Activated CD4-positive, CD25-positive, alpha-beta regulatory T cell treated with anti-CD3 and anti-CD28 coated beads, Interleukin-2, amount 50 U/mL, for 72 hours (primary cell): ENCODE measurements around the gene COLEC11.
A peak's percentile ranks its signal among the peaks of the same experiment; 100 is the strongest.
"Not testable (repeated sequence)": the region's sequence is repeated elsewhere in the genome, so short reads cannot be mapped to it uniquely, and the experiment has no call there.

Source experiments
- DNase-seq: peaks from one replicate; pipeline ENCODE4 v3.0.0; 2021

COLEC11 gene

GRCh38 chr2:3594493-3595281 is at the start of gene COLEC11:
TSS of gene COLEC11 (plus strand) at chr2:3595112. CDS start at chr2:3604341, 9,229 bp downstream.
- DNase-seq = no peak

GRCh38 chr2:3545788-3546478 is 49.0 kb upstream of the COLEC11 start:
- no peak for DNase-seq

- no peak for DNase-seq
Measured at GRCh38 chr2:3547915-3548314, 47.0 kb upstream of the COLEC11 start.

- no peak for DNase-seq
Measured at GRCh38 chr2:3553946-3554345, 41.0 kb upstream of the COLEC11 start.

DNA sequence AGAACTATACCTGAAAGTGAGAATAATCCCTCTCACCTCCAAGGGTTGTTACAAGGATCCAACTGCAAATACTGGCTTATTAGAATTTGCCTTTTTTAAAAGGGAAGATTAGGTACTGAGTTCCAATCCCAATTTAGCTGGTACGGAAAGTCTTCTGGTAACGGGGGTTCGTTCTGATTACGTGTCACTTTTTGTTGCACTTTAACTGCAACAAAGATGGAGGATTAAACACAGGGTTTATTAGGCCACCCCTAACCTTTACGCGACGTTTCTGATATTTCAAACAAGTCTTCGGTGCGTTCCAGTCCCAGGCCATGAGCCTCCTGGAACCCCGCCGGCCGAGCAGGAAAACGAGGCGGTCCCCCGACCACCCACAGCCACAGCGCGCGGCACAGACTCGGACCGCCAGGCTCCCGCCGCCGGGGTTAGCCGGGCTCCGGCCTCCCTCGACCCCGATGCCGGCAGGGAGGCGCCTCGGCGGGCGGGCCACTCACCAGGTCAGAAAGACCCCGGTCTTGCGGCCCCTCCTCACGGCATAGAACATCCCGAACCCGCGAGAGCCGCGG is 37.2 kb upstream of the COLEC11 start:
- no peak for DNase-seq

GRCh38 chr2:3558205-3559014 is 36.5 kb upstream of the COLEC11 start, which contains the start of gene RNASEH1:
TSS of gene RNASEH1 (minus strand) at chr2:3558333. CDS start at chr2:3558260, 73 bp downstream.
- peak; percentile 100 for DNase-seq

- no peak for DNase-seq
Measured at GRCh38 chr2:3563521-3563976, 31.4 kb upstream of the COLEC11 start.

DNA sequence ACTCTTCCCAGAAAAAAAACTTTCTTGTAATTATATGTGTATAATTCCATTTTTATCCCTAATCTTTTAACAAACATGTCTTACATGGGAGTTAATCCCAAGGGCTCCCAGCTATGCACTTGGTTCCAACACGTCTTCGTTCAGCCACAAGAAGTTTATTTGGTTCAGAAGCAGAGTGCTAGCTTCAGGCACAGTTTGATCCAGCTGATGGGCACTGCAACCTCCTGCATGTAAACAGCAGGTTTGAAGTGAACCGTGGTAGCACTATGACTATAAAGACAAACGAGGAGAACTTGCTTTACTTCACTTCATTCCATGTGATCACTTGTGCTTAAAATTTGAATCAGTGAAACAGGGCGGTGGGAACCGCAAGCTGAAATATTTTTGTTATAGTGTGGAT is 29.8 kb upstream of the COLEC11 start:
- DNase-seq = no peak

- DNase-seq = no peak
Measured at GRCh38 chr2:3566806-3567205, 28.1 kb upstream of the COLEC11 start.

- DNase-seq = not testable (repeated sequence)
Measured at GRCh38 chr2:3569656-3570055, 25.3 kb upstream of the COLEC11 start.

DNA sequence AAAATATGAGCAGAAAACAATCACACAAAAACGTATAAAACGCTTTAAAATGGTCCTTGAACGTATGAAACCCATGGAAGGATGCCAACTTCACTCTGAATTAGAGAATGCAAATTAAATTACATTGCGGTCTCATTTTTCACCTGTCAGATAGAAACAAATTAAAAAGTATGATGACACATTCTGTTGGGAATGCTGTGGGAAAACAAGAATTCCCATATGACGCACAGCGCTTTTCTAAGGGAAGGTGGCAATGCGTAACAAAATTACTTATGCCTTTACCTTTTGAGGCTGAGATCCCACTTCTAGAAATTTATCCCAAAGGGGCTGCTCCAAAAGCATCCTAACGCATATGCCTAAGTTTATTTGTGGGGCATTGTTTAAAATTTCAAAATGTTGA is 23.6 kb upstream of the COLEC11 start:
- DNase-seq = no peak

GRCh38 chr2:3572620-3573019 is 22.3 kb upstream of the COLEC11 start:
- DNase-seq = no peak

GRCh38 chr2:3574155-3574554 is 20.8 kb upstream of the COLEC11 start:
- DNase-seq = no peak

DNA sequence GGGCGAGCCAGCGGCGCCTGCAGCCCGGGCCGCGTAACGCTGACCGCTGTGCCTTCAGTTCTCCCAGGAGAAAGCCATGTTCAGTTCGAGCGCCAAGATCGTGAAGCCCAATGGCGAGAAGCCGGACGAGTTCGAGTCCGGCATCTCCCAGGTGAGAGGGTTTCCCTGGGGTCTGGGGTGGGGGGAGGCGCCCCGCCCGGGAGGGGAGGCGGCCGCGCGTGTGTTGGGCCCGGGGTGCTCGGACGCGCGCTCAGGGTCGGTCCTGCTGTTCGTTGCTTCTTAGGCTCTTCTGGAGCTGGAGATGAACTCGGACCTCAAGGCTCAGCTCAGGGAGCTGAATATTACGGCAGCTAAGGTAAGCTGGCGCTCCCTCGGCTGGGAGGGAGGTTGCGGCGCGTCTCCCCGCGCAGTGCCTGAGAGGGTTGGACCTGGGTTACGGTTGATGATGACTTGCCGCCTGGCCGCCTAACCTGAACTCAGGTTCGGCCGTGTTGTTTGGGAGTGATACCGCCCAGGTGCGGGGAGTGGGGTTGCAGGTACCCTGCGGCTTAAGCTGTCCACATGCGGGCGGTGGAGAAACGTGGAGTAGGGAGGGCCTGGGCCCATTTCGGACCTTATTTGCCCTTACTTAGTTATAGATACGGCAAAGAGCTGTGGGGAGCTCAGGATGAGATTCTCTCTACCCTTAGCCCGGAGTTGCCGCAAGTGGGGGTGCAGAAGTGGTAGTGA is 19.2 kb upstream of the COLEC11 start:
- DNase-seq = no peak

- DNase-seq = not testable (repeated sequence)
Measured at GRCh38 chr2:3576263-3576630, 18.7 kb upstream of the COLEC11 start.

- DNase-seq = no peak
Measured at GRCh38 chr2:3578987-3579386, 15.9 kb upstream of the COLEC11 start.

- DNase-seq = no peak
Measured at GRCh38 chr2:3580449-3580848, 14.5 kb upstream of the COLEC11 start.

- no peak for DNase-seq
Measured at GRCh38 chr2:3581367-3582262, 13.3 kb upstream of the COLEC11 start.

DNA sequence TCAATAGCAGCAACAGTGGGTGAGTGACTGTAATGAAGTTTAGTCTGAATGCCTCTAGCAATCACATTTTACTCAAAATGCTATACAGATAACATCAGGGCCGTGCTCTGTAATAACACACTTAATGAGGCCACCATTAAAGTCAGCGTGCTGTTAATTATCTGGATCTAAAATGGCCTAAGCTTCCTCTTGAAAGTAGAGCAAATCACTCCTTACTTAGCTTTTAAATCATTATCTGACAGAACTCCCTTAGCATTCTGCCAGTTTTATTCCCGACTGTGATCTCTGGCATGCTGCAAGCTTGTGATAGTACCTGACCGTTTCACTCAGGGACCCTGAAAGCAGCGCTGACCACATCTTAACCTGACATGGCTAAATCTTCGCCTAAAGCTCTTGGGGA is 10.8 kb upstream of the COLEC11 start:
- no peak for DNase-seq

GRCh38 chr2:3584608-3585260 is 10.2 kb upstream of the COLEC11 start:
- no peak for DNase-seq
